ENCODE results near the gene TOPAZ1. TPM values are rescaled to one million over a fixed set of nuclear protein-coding genes. Genes with fewer than 3 reads are reported as not detected.

TOPAZ1 gene
- total and polyA plus RNA-seq, 2 of the 8 experiments (the other 6 are each of a cell fraction or from before 2014, with no cell fraction given) = not detected

DNA sequence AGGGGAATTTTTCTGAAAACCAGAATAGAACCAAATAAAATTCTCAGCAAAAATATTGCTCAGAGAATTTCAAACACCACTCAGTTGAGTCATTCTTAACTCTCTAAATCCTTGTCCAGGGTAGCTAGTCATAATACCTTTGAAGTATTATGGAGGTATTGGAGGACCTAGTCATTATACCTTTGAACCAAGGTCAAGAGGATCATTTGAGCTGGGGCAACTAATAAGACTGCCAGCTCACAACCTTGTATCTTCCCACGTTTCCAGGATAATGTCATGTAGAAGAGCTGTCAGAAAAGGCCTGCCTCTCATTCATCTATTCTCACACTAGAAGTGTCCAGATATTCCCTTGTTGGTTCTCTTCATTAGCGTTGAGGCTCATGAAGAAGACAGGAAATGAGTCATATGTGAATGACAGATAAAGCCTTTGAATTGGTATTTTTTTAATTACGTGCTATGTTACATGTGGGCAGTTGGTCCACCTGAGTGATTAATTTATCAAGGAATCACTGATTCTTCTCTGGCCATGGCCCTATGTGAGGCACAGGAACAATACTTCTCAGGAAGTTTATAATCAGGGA is 48.3 kb downstream of the TOPAZ1 start:
- no peak overlapping the region for H3K4me3 ChIP-seq (ENCODE audit: extremely low read depth in 1 of 4, insufficient read depth in 2 of 4, low read depth in 3 of 4, low read length in 4 of 4)
- no peak overlapping the region for H3K23ac ChIP-seq (ENCODE audit: insufficient read length)
- H3K4me2 ChIP-seq (ENCODE audit: insufficient read depth in 1 of 2, low read depth in 2 of 2, low read length in 2 of 2) = no peak overlapping the region
- no peak overlapping the region for H2BK20ac ChIP-seq (ENCODE audit: low read length)
- H2BK120ac ChIP-seq (replicated peaks; ENCODE audit: low read depth, low read length) = no peak overlapping the region
- no peak overlapping the region for H4K5ac ChIP-seq (ENCODE audit: insufficient read length, low read depth, low read length)
- no peak overlapping the region for H2BK5ac ChIP-seq (ENCODE audit: low read depth, low read length)
- H3K27ac ChIP-seq (ENCODE audit: low read depth, low read length) = no peak overlapping the region
- H3K9me3 ChIP-seq (ENCODE audit: insufficient read depth in 2 of 2, low read depth in 1 of 2, low read length in 1 of 2) = no peaks in the 10 kb centered on the region
- H2BK15ac ChIP-seq (ENCODE audit: low read length) = no peak overlapping the region
- WGBS, 2 experiments (ENCODE audit: extremely low coverage in 1 of 2, insufficient coverage in 1 of 2, insufficient read length in 1 of 2, insufficient replicate concordance in 2 of 2, low coverage in 1 of 2, low lambda C conversion rate in 2 of 2, missing lambda C conversion rate in 1 of 2) = 84% methylated on average over 3 of the region's 3 CpGs; no CpG with 5 or more reads in 1 of the 2 experiments
- H3K4me1 ChIP-seq (replicated peaks in 1 of 4; ENCODE audit: control insufficient read depth in 3 of 4, insufficient read depth in 4 of 4, low read length in 3 of 4) = no peaks in the 10 kb centered on the region
- no peaks in the 10 kb centered on the region; the same call in 1 of the 2 replicates for H3K79me1 ChIP-seq (ENCODE audit: low read depth, low read length)
- ChIA-PET POLR2A (ENCODE audit: partially characterized antibody) (no interaction called here), CTCF (ENCODE audit: partially characterized antibody) (interaction anchor here (1.5 kb wide), 1 partner anchor 11 kb away, joined by 4 read pairs; no protein-coding TSS in a partner anchor)
- H4K91ac ChIP-seq (replicated peaks; ENCODE audit: insufficient read length, low read length) = no peak overlapping the region
- H4K20me1 ChIP-seq (replicated peaks in 1 of 2; ENCODE audit: control insufficient read depth in 1 of 2, insufficient read depth in 2 of 2, low read length in 2 of 2) = no peaks in the 10 kb centered on the region
- H3K56ac ChIP-seq (replicated peaks; ENCODE audit: insufficient read length, low read depth, low read length) = no peak overlapping the region
- DNase-seq (ENCODE audit: low read depth in 1 of 2, low spot score in 2 of 2) (no peak), FAIRE-seq (no peak)
- no peak overlapping the region for H2AFZ ChIP-seq (ENCODE audit: low read length)
- no peak overlapping the region for H3K4ac ChIP-seq (replicated peaks; ENCODE audit: insufficient read length, low read depth, low read length)
- no peaks in the 10 kb centered on the region for H3K36me3 ChIP-seq (ENCODE audit: control insufficient read depth in 2 of 4, insufficient read depth in 4 of 4, low read length in 3 of 4)
- H2BK12ac ChIP-seq (ENCODE audit: low read depth, low read length) = no peak overlapping the region
- no peak overlapping the region for H2AK5ac ChIP-seq (ENCODE audit: low read depth, low read length)
- H3K9ac ChIP-seq (replicated peaks in 1 of 4; ENCODE audit: extremely low read depth in 1 of 4, low read depth in 3 of 4, low read length in 3 of 4) = no peak overlapping the region
- no peak overlapping the region for H4K8ac ChIP-seq (ENCODE audit: extremely low read depth, insufficient read depth, low read length)
- no peaks in the 10 kb centered on the region for H3K23me2 ChIP-seq (ENCODE audit: low read depth, low read length)
- TF ChIP-seq JUND (IDR thresholded peaks at IDR 0.05; ENCODE audit: low read length) = no peak
- H3K18ac ChIP-seq (ENCODE audit: extremely low read depth, low read length) = no peak overlapping the region
- H3K27me3 ChIP-seq (replicated peaks in 1 of 4; ENCODE audit: control insufficient read depth in 3 of 4, extremely low read depth in 1 of 4, insufficient read depth in 3 of 4, low read length in 3 of 4) = no peaks in the 10 kb centered on the region
- no peaks in the 10 kb centered on the region for H3K79me2 ChIP-seq (ENCODE audit: control insufficient read depth in 1 of 2, insufficient read depth in 2 of 2, low read length in 2 of 2)
- no peak overlapping the region for H3K14ac ChIP-seq (ENCODE audit: insufficient read length)

Measured in H1 (cell line).